Endothelial cell of umbilical vein (primary cell): ENCODE measurements around the gene NFX1. TPM values are rescaled to one million over a fixed set of nuclear protein-coding genes. Genes with fewer than 3 reads are reported as not detected.

ENCODE experiments used
- BruUV-seq: library from RNA; stranded (reverse); fragments of 400-500 nt; replicated peaks from 2 replicates; lab custom pipeline; 2021; lab: Mats Ljungman, UMichigan
- CTCF ChIA-PET: fragments of 300-600, 350-600 bp; sonication (Branson Sonifier 250); formaldehyde crosslinking; loops from one replicate; lab custom pipeline; 2021; ENCODE audit warnings: antibody characterized with exemption, inconsistent platforms; lab: Charles Lee
- POLR2A ChIA-PET: fragments of 300-600, 350-600 bp; sonication (Branson Sonifier 250); formaldehyde crosslinking; loops from one replicate; lab custom pipeline; 2021; ENCODE audit warnings: antibody characterized with exemption, inconsistent platforms; lab: Charles Lee
- DNase-seq: peaks from one replicate; pipeline ENCODE4 v3.0.0-alpha.2; 2011; ENCODE audit warnings: low read depth, low spot score
- FAIRE-seq: peaks from 2 replicates; lab custom pipeline; 2011; peaks lifted over from hg19 to GRCh38; lab: Jason Lieb, UNC
- H2AFZ ChIP-seq: 2 replicates; pipeline ENCODE4 v1.6.0; 2012; ENCODE audit warnings: low read depth, low read length, control low read depth, inconsistent platforms
- H3K27ac ChIP-seq: 2 replicates; pipeline ENCODE4 v1.5.1; 2011; ENCODE audit warnings: low read depth, mild to moderate bottlenecking, control low read depth, low read length, moderate library complexity; ENCODE audit not compliant: insufficient read depth
- H3K27me3 ChIP-seq, 2 experiments: 2 replicates each; pipeline versions ENCODE4 v1.6.0 to v1.6.1; 2011; ENCODE audit warnings: low read length in 2 of 2, mixed read lengths in 1 of 2; ENCODE audit not compliant: control insufficient read depth in 2 of 2, insufficient read depth in 2 of 2
- H3K36me3 ChIP-seq, 2 experiments: 2 replicates in 1 of 2; 3 replicates in 1 of 2; pipeline ENCODE4 v1.5.1; 2011; ENCODE audit warnings: low read length in 2 of 2, mild to moderate bottlenecking in 1 of 2, moderate library complexity in 1 of 2; ENCODE audit not compliant: control insufficient read depth in 2 of 2, insufficient read depth in 2 of 2; ENCODE audit errors: extremely low read depth in 1 of 2
- H3K4me1 ChIP-seq: 3 replicates; pipeline ENCODE4 v1.5.1; 2011; ENCODE audit warnings: mild to moderate bottlenecking, low read length; ENCODE audit not compliant: control insufficient read depth, insufficient read depth; ENCODE audit errors: extremely low read depth
- H3K4me2 ChIP-seq: 2 replicates; pipeline ENCODE4 v1.6.1; 2011; ENCODE audit warnings: low read length, control low read depth, mixed read lengths; ENCODE audit not compliant: insufficient read depth
- H3K4me3 ChIP-seq, 3 experiments: fragments of 200-600 bp in 1 of 3; sonication (generic), shearing (Covaris generic) in 1 of 3; replicated peaks in 1 of 3; 2 replicates each; pipeline ENCODE4 v1.5.1; 2011 to 2016; ENCODE audit warnings: control low read depth in 3 of 3, low read length in 3 of 3, mild to moderate bottlenecking in 2 of 3, inconsistent platforms in 1 of 3, low read depth in 1 of 3, moderate library complexity in 1 of 3; ENCODE audit not compliant: insufficient read depth in 1 of 3
- H3K79me2 ChIP-seq: 2 replicates; pipeline ENCODE4 v1.6.0; 2012; ENCODE audit warnings: low read length, inconsistent platforms; ENCODE audit not compliant: control insufficient read depth, insufficient read depth
- H3K9ac ChIP-seq: replicated peaks from 2 replicates; pipeline ENCODE3; 2011; ENCODE audit warnings: low read length, control low read depth; ENCODE audit not compliant: insufficient read depth; ENCODE audit errors: extremely low read depth
- H3K9me1 ChIP-seq: replicated peaks from 3 replicates; pipeline ENCODE4 v1.6.0; 2011; ENCODE audit warnings: mild to moderate bottlenecking, low read length; ENCODE audit not compliant: control insufficient read depth, insufficient read depth; ENCODE audit errors: extremely low read depth
- H3K9me3 ChIP-seq: replicated peaks from 2 replicates; pipeline ENCODE4 v1.5.1; 2012; ENCODE audit warnings: low read length, inconsistent platforms; ENCODE audit not compliant: control insufficient read depth, insufficient read depth
- H4K20me1 ChIP-seq: replicated peaks from 2 replicates; pipeline ENCODE3; 2011; ENCODE audit warnings: mild to moderate bottlenecking, low read length; ENCODE audit not compliant: control insufficient read depth, insufficient read depth; ENCODE audit errors: extremely low read depth
- EZH2 ChIP-seq: IDR thresholded peaks from 2 replicates; pipeline ENCODE4 v1.6.1; 2012; ENCODE audit warnings: borderline replicate concordance, low read depth, mild to moderate bottlenecking, moderate library complexity, low read length, inconsistent platforms; ENCODE audit not compliant: severe bottlenecking
- FOS ChIP-seq: IDR thresholded peaks from 2 replicates; pipeline ENCODE4 v1.6.1; 2011; ENCODE audit warnings: mild to moderate bottlenecking, low read length, moderate library complexity, borderline replicate concordance; ENCODE audit not compliant: insufficient read depth
- GATA2 ChIP-seq: IDR thresholded peaks from 2 replicates; pipeline ENCODE4 v1.7.0; 2011; ENCODE audit warnings: low read depth, mild to moderate bottlenecking, moderate library complexity, mixed read lengths, low read length; ENCODE audit not compliant: insufficient read length, insufficient read depth
- JUN ChIP-seq: IDR thresholded peaks from 2 replicates; pipeline ENCODE4 v1.6.1; 2011; ENCODE audit warnings: borderline replicate concordance, low read depth; ENCODE audit not compliant: insufficient read length, insufficient read depth
- MYC ChIP-seq: IDR thresholded peaks from one replicate; pipeline ENCODE4 v1.6.1; 2011; ENCODE audit warnings: mild to moderate bottlenecking, low read depth, low read length
- POLR2A ChIP-seq: IDR thresholded peaks from 2 replicates; pipeline ENCODE4 v1.6.1; 2012; ENCODE audit warnings: low read depth, mild to moderate bottlenecking, control low read depth, low read length
- POLR2AphosphoS5 ChIP-seq: IDR thresholded peaks from 2 replicates; pipeline ENCODE4 v1.6.1; 2012; ENCODE audit warnings: low read depth, mild to moderate bottlenecking, control low read depth, low read length, moderate library complexity; ENCODE audit not compliant: insufficient read depth
- dilution Hi-C: fragments of 300-500 bp; cut with MboI; formaldehyde crosslinking; loops from one replicate; pipeline ENCODE4 v1.15.0; 2019; ENCODE audit warnings: low sequenced_read_pairs; ENCODE audit not compliant: extremely low pct_ligation_motif_present
- intact Hi-C: fragments of 100-400 bp; cut with micrococcal nuclease; formaldehyde crosslinking; loops from one replicate; pipeline ENCODE4 v1.10.0; 2022
- polyA plus RNA-seq, 4 experiments: library from polyadenylated mRNA; depleted of rRNA in 3 of 4; stranded (reverse) in 3 of 4; unstranded in 1 of 4; fragments of >200 nt; gene quantifications; 2 replicates each; pipeline versions ENCODE4 v1.2.1 to v1.2.3, GENCODE V29; 2011 to 2012; ENCODE audit warnings: missing spikeins in 1 of 4
- total RNA-seq: library from RNA; stranded (reverse); gene quantifications from 2 replicates; pipeline ENCODE4 v1.2.3, GENCODE V29; 2021
- TF ChIP-seq, protein P1 (sequence below): IDR thresholded peaks from 2 replicates; pipeline ENCODE4 v1.6.1; 2011; ENCODE audit not compliant: insufficient read depth, insufficient read length
- TF ChIP-seq, protein P2 (sequence below), 2 donors: IDR thresholded peaks; 1 replicate in 1 of 2; 2 replicates in 1 of 2; pipeline ENCODE4 v1.5.1; 2011; ENCODE audit warnings: low read length in 2 of 2, mild to moderate bottlenecking in 2 of 2, moderate library complexity in 2 of 2, control low read depth in 1 of 2, inconsistent platforms in 1 of 2, low read depth in 1 of 2; ENCODE audit not compliant: insufficient read depth in 1 of 2; ENCODE audit errors: extremely low read depth in 1 of 2

Gene NFX1
- total and polyA plus RNA-seq, 2 donors (not counting 3 experiments of a cell fraction or from before 2014, with no cell fraction given): 19.3 to 21.7 TPM

DNA sequence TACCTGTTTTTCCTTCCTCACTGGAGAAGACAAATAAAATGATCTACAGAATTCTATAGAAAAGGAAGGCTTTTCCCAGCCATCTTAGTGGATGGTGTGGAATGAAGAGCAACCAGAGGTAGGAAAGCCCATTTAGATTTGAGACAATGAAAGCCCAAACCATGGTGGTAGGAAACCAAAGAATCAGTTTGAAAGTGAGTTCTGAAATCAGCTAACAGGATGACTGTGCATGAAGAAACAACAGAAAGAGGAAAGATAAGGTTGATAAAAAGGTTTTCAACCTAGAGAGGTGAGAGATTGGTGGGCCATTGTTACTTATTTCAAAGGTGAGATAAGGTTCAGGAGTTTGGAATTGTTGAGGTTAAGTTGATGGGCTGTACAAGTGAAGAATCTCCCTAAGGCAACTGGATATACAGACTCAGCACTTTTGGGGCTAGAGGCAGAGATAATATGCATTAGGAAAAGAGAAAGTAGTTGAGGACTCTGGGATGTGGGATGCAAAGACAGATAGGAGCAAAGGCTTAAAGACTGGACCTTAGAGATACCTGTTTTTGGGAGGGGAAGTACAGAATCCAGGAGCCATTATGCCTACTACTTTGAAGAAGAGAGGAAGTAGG is 23.1 kb upstream of the NFX1 start:
- Histone ChIP-seq H3K27me3 (no peaks in the 10 kb centered on the region), H3K36me3 (peaks cover 6% of the 10 kb centered on the region in 2 experiments), H3K79me2 (peaks cover 29% of the 10 kb centered on the region), H3K4me3 (no peak overlapping the region), H3K9me1 (no peaks in the 10 kb centered on the region), H4K20me1 (no peaks in the 10 kb centered on the region), H2AFZ (no peak overlapping the region), H3K4me1 (peaks cover 15% of the 10 kb centered on the region), H3K9me3 (no peaks in the 10 kb centered on the region), H3K4me2 (no peak overlapping the region), H3K9ac (no peak overlapping the region), H3K27ac (no peak overlapping the region)
- no TSS peak for BruUV-seq
- DNase-seq: no peak
- TF ChIP-seq GATA2 (no peak), POLR2A (no peak), MYC (no peak), EZH2 (no peak), FOS (no peak)
- FAIRE-seq: no peak
- intact Hi-C loops (no loop called here), dilution Hi-C loops (no loop called here)
- POLR2A ChIA-PET: no interaction called here
- CTCF ChIA-PET: no interaction called here

DNA sequence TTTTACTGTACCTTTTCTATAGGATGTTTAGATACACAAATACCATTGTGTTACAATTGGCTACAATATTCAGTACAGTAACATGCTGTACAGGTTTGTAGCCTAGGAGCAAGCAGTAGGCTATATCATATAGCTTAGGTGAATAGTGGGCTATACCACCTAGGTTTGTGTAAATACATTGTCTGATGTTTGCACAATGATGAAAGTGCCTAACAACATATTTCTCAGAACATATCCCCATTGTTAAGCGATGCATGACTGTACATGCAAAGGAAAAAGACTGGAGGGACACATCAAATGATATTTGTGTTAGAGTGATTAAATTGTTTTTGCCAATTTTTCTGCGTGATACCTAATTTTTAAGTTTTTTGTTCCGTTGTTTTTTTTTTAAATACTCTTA is 20.2 kb upstream of the NFX1 start:
- H3K4me2 ChIP-seq: no peak overlapping the region
- H3K4me1 ChIP-seq: peaks cover 7% of the 10 kb centered on the region
- TF ChIP-seq EZH2 (no peak), FOS (no peak), POLR2AphosphoS5 (no peak), MYC (no peak), JUN (no peak), POLR2A (no peak), GATA2 (no peak)
- TF ChIP-seq, protein P1, sequence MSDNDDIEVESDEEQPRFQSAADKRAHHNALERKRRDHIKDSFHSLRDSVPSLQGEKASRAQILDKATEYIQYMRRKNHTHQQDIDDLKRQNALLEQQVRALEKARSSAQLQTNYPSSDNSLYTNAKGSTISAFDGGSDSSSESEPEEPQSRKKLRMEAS: no peak
- TF ChIP-seq, protein P2, sequence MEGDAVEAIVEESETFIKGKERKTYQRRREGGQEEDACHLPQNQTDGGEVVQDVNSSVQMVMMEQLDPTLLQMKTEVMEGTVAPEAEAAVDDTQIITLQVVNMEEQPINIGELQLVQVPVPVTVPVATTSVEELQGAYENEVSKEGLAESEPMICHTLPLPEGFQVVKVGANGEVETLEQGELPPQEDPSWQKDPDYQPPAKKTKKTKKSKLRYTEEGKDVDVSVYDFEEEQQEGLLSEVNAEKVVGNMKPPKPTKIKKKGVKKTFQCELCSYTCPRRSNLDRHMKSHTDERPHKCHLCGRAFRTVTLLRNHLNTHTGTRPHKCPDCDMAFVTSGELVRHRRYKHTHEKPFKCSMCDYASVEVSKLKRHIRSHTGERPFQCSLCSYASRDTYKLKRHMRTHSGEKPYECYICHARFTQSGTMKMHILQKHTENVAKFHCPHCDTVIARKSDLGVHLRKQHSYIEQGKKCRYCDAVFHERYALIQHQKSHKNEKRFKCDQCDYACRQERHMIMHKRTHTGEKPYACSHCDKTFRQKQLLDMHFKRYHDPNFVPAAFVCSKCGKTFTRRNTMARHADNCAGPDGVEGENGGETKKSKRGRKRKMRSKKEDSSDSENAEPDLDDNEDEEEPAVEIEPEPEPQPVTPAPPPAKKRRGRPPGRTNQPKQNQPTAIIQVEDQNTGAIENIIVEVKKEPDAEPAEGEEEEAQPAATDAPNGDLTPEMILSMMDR (IDR thresholded peaks at IDR 0.05; ENCODE audit: extremely low read depth in 1 of 2, insufficient read depth in 1 of 2, low read depth in 1 of 2, low read length in 2 of 2): no peak
- H3K9ac ChIP-seq: no peak overlapping the region
- no peaks in the 10 kb centered on the region for H3K27me3 ChIP-seq
- POLR2A ChIA-PET: no interaction called here
- no peak for DNase-seq
- no peak for FAIRE-seq
- CTCF ChIA-PET: no interaction called here
- H3K9me1 ChIP-seq: no peaks in the 10 kb centered on the region
- no peak overlapping the region for H3K4me3 ChIP-seq
- H3K9me3 ChIP-seq: no peaks in the 10 kb centered on the region
- dilution Hi-C loops (no loop called here), intact Hi-C loops (no loop called here)
- BruUV-seq: no TSS peak
- no peaks in the 10 kb centered on the region for H4K20me1 ChIP-seq
- H3K36me3 ChIP-seq: peaks cover 9 to 11% of the 10 kb centered on the region in 2 experiments
- no peak overlapping the region for H2AFZ ChIP-seq
- peaks cover 9% of the 10 kb centered on the region for H3K79me2 ChIP-seq
- H3K27ac ChIP-seq: no peak overlapping the region
